ENCODE results near the gene POLR2E. TPM values are rescaled to one million over a fixed set of nuclear protein-coding genes. Genes with fewer than 3 reads are reported as not detected.

POLR2E gene
- total and polyA plus RNA-seq, 9 of the 15 experiments (the other 6 are each of a cell fraction or from before 2014, with no cell fraction given): 3.4 to 413 (median 244) TPM

DNA sequence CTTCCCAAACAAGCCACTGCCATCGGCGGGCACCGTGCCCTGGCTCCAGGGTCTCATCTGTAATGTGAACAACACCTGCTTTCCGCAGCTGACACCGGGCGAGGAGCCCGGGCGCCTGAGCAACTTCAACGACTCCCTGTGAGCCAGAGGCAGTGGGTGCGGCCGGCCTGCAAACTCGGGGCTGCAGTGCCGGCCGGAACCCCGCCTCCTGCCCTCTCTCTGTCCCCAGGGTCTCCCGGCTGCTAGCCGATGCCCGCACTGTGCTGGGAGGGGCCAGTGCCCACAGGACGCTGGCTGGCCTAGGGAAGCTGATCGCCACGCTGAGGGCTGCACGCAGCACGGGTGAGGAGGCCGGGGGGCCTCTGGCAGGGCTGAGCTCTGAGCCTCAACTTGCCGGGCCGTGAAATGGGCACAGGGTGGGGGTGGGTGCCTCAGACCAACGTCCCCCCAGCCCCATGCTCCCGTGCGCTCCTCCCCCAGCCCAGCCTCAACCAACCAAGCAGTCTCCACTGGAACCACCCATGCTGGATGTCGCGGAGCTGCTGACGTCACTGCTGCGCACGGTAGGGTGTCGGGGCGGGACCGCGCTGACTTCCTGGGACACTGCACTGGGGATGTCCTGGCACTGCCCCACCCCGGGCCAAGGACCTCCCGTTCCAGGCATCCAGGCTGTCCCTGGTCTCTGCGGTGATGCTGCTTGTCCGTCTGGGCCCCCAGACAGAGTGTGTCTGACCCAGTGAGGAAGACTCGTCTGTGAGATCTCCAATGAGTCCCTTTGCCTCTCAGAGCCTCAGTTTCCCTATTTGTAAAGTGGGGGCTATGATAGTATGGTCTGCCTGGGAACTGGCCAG lies 53.1 kb downstream of the POLR2E start (continued):
- TF ChIP-seq ARHGAP35 (IDR thresholded peaks at IDR 0.05; ENCODE audit: partially characterized antibody) (no peak), SOX6 (IDR thresholded peaks at IDR 0.05) (0 out of 2 replicates have a peak, but pooled peaks have one; percentile 10), CHCHD3 (CRISPR knock-in tag; IDR thresholded peaks at IDR 0.05) (no peak), ZNF232 (CRISPR knock-in tag; IDR thresholded peaks at IDR 0.05) (no peak), ZNF77 (CRISPR knock-in tag; IDR thresholded peaks at IDR 0.05) (no peak), ZC3H4 (CRISPR knock-in tag; IDR thresholded peaks at IDR 0.05; ENCODE audit: borderline replicate concordance) (no peak), ETV1 (tag; conservative IDR thresholded peaks at IDR 0.05; ENCODE audit: low read depth) (0 out of 2 replicates have a peak, but pooled peaks have one; percentile 9), SMAD3 (CRISPR knock-in tag; conservative IDR thresholded peaks at IDR 0.05) (no peak), ESRRB (CRISPR knock-in tag; IDR thresholded peaks at IDR 0.05; ENCODE audit: borderline replicate concordance) (no peak), SMAD1 (IDR thresholded peaks at IDR 0.05; ENCODE audit: low read depth, low read length, partially characterized antibody) (no peak), MTA2 (IDR thresholded peaks at IDR 0.05; ENCODE audit: low read depth) (no peak), CBFB (CRISPR knock-in tag; IDR thresholded peaks at IDR 0.05) (no peak; the same call in 1 of the 2 replicates), STAT5B (CRISPR knock-in tag; IDR thresholded peaks at IDR 0.05) (no peak), LARP7 (IDR thresholded peaks at IDR 0.05) (no peak), EP400 (IDR thresholded peaks at IDR 0.05) (peak; percentile 81), XRCC5 (IDR thresholded peaks at IDR 0.05; ENCODE audit: low read depth, low read length) (no peak; the same call in 1 of the 2 replicates), SPI1 (IDR thresholded peaks at IDR 0.05; ENCODE audit: borderline replicate concordance, low read depth, low read length) (no peak), BACH1 (tag; IDR thresholded peaks at IDR 0.05) (no peak), NRF1 (conservative IDR thresholded peaks at IDR 0.05 in 1 of 2, IDR thresholded peaks at IDR 0.05 in 1 of 2) (peak; percentile 80 to 85), U2AF1 (optimal IDR thresholded peaks at IDR 0.05; ENCODE audit: low read depth, low read length) (peak; percentile 47), TEAD1 (CRISPR knock-in tag; IDR thresholded peaks at IDR 0.05) (no peak), NR1H2 (CRISPR knock-in tag; IDR thresholded peaks at IDR 0.05) (no peak), CREBBP (IDR thresholded peaks at IDR 0.05; ENCODE audit: low read depth, low read length) (no peak), RBM15 (IDR thresholded peaks at IDR 0.05; ENCODE audit: insufficient read depth, low read length) (no peak), POLR2G (IDR thresholded peaks at IDR 0.05; ENCODE audit: low read depth, low read length) (peak; percentile 69), ZNF197 (CRISPR knock-in tag; IDR thresholded peaks at IDR 0.05; ENCODE audit: low read depth) (no peak), ZC3H8 (IDR thresholded peaks at IDR 0.05) (no peak), GMEB1 (CRISPR knock-in tag; IDR thresholded peaks at IDR 0.05) (no peak)
- TF ChIP-seq, protein P1, sequence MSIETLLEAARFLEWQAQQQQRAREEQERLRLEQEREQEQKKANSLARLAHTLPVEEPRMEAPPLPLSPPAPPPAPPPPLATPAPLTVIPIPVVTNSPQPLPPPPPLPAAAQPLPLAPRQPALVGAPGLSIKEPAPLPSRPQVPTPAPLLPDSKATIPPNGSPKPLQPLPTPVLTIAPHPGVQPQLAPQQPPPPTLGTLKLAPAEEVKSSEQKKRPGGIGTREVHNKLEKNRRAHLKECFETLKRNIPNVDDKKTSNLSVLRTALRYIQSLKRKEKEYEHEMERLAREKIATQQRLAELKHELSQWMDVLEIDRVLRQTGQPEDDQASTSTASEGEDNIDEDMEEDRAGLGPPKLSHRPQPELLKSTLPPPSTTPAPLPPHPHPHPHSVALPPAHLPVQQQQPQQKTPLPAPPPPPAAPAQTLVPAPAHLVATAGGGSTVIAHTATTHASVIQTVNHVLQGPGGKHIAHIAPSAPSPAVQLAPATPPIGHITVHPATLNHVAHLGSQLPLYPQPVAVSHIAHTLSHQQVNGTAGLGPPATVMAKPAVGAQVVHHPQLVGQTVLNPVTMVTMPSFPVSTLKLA (conservative IDR thresholded peaks at IDR 0.05): peak; percentile 76 to 88

Data from K562 (cell line).